ENCODE results near the gene CENPQ.
"Not testable (repeated sequence)": the region's sequence is repeated elsewhere in the genome, so short reads cannot be mapped to it uniquely, and the experiment has no call there.

CENPQ gene

GRCh38 chr6:49462927-49463611, at the start of gene CENPQ, which contains the start of gene MMUT:
CENPQ (plus strand) TSS chr6:49463370; CDS start chr6:49470177, 6,807 bp downstream.
MMUT (minus strand) TSS chr6:49463253; CDS start chr6:49459466, 3,787 bp downstream.
- peak; percentile 66 to 97 (median 90) for DNase-seq

GRCh38 chr6:49415358-49415757, 47.8 kb upstream of the CENPQ start:
- DNase-seq, result no peak

GRCh38 chr6:49416195-49416594, 47.0 kb upstream of the CENPQ start:
- DNase-seq, result no peak

- DNase-seq, result no peak
Observed at GRCh38 chr6:49423817-49424216, 39.4 kb upstream of the CENPQ start.

- DNase-seq, result no peak
Observed at GRCh38 chr6:49430187-49430586, 33.0 kb upstream of the CENPQ start.

GRCh38 chr6:49430866-49431265, 32.3 kb upstream of the CENPQ start:
- DNase-seq, result no peak

- no peak for DNase-seq
Observed at GRCh38 chr6:49453221-49453620, 9.9 kb upstream of the CENPQ start.

GRCh38 chr6:49454787-49455709, 8.1 kb upstream of the CENPQ start:
- DNase-seq, result no peak

- DNase-seq, result no peak
Observed at GRCh38 chr6:49457771-49458170, 5.4 kb upstream of the CENPQ start.

- no peak for DNase-seq
Observed at GRCh38 chr6:49462071-49462470, 1.1 kb upstream of the CENPQ start.

- peak in 1 of 58 donors; percentile 21 for DNase-seq
Observed at GRCh38 chr6:49462599-49462926, 607 bp upstream of the CENPQ start.

GRCh38 chr6:49463612-49463967, 420 bp downstream of the CENPQ start:
- DNase-seq, result no peak

- no peak for DNase-seq
Observed at GRCh38 chr6:49464691-49465090, 1.5 kb downstream of the CENPQ start.

GRCh38 chr6:49468042-49468441, 4.9 kb downstream of the CENPQ start:
- no peak for DNase-seq

GRCh38 chr6:49476564-49476963, 13.4 kb downstream of the CENPQ start:
- not testable (repeated sequence) for DNase-seq

- no peak for DNase-seq
Observed at GRCh38 chr6:49479308-49479970, 16.3 kb downstream of the CENPQ start.

GRCh38 chr6:49481846-49482245, 18.7 kb downstream of the CENPQ start:
- DNase-seq, result not testable (repeated sequence)

- not testable (repeated sequence) for DNase-seq
Observed at GRCh38 chr6:49483380-49483779, 20.2 kb downstream of the CENPQ start.

- DNase-seq, result no peak
Observed at GRCh38 chr6:49490633-49491032, 27.5 kb downstream of the CENPQ start.

- DNase-seq, result no peak
Observed at GRCh38 chr6:49497304-49497703, 34.1 kb downstream of the CENPQ start.

GRCh38 chr6:49499126-49499525, 36.0 kb downstream of the CENPQ start:
- no peak for DNase-seq

- no peak for DNase-seq
Observed at GRCh38 chr6:49499623-49500022, 36.5 kb downstream of the CENPQ start, which contains the start of gene GLYATL3. GLYATL3 (plus strand) TSS chr6:49499923; CDS start chr6:49511991, 12,068 bp downstream.
